ENCODE results near the gene ODAD3. TPM values are rescaled to one million over a fixed set of nuclear protein-coding genes. Genes with fewer than 3 reads are reported as not detected.
"Not testable (repeated sequence)": the region's sequence is repeated elsewhere in the genome, so short reads cannot be mapped to it uniquely, and the experiment has no call there.

The ODAD3 gene
- total RNA-seq, 1 donor from 2014 or later = not detected

DNA sequence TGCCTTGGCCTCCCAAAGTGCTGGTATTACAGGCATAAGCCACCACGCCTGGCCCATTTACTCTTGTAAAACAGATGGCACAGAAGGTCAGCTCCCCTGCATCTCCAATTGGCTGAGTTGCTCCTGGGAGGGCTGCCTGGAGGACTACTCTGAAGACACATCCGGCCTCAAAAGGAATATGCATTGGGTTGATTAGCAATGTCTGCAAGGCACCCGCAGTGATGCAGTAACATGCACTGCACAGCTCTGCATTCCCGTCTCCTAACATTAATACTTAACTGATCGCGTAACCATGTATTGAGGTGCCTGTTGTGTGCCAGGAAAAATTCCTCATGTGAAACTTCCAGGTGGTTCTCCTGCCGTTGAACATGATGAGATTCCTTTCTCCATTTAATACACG is 40.9 kb upstream of the ODAD3 start:
- H3K27ac ChIP-seq = no peak overlapping the region
- no peaks in the 10 kb centered on the region for H3K9me3 ChIP-seq
- no peaks in the 10 kb centered on the region for H3K4me1 ChIP-seq
- no peak overlapping the region for H3K4me3 ChIP-seq
- no peak for DNase-seq (ENCODE audit: low spot score in 2 of 2)
- no peaks in the 10 kb centered on the region for H3K36me3 ChIP-seq
- peaks cover 18% of the 10 kb centered on the region for H3K27me3 ChIP-seq
- TF ChIP-seq CTCF (IDR thresholded peaks at IDR 0.05) = no peak
- intact Hi-C loops (cut with DNase I) = no loop called here

- H3K27me3 ChIP-seq = peaks cover 13% of the 10 kb centered on the region
- H3K4me3 ChIP-seq; H3K27ac ChIP-seq; H3K4me1 ChIP-seq; H3K36me3 ChIP-seq; DNase-seq (ENCODE audit: low spot score in 2 of 2); H3K9me3 ChIP-seq; intact Hi-C loops (cut with DNase I): not testable (repeated sequence)
Measured at GRCh38 chr19:11475343-11475742, 40.4 kb upstream of the ODAD3 start.

DNA sequence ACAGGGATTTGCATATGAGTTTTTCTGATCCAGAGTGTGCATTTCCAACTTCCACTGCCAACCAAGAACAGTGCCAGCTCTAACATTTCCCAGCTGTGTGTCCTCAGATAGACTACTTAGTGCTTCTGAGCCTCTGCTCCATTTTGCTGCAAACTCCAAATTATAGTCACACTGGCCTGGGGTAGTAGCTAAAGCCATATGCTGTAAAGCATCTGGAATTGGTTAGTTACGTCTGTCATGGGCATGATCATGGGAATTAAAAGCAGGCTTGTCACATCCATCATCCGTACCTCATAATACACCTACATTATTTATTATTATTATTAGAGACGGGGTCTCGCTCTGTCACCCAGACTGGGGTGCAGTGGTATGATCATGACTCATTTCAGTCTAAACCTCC is 38.8 kb upstream of the ODAD3 start:
- Histone ChIP-seq H3K4me1 (no peaks in the 10 kb centered on the region), H3K4me3 (no peak overlapping the region), H3K36me3 (no peaks in the 10 kb centered on the region), H3K27me3 (no peaks in the 10 kb centered on the region), H3K27ac (no peak overlapping the region), H3K9me3 (no peaks in the 10 kb centered on the region)
- no peak for DNase-seq (ENCODE audit: low spot score in 2 of 2)
- no peak for TF ChIP-seq CTCF (IDR thresholded peaks at IDR 0.05)
- intact Hi-C loops (cut with DNase I) = no loop called here

- H3K4me3 ChIP-seq; H3K4me1 ChIP-seq; H3K27me3 ChIP-seq; intact Hi-C loops (cut with DNase I); H3K27ac ChIP-seq; H3K36me3 ChIP-seq; DNase-seq (ENCODE audit: low spot score in 2 of 2); H3K9me3 ChIP-seq: not testable (repeated sequence)
Measured at GRCh38 chr19:11468266-11468845, 33.4 kb upstream of the ODAD3 start.

- no peak overlapping the region for H3K4me3 ChIP-seq
- H3K4me1 ChIP-seq = no peaks in the 10 kb centered on the region
- no peaks in the 10 kb centered on the region for H3K36me3 ChIP-seq
- DNase-seq (ENCODE audit: low spot score in 2 of 2) = no peak
- H3K27ac ChIP-seq = no peak overlapping the region
- intact Hi-C loops (cut with DNase I) = no loop called here
- H3K27me3 ChIP-seq = no peaks in the 10 kb centered on the region
- no peak for TF ChIP-seq CTCF (IDR thresholded peaks at IDR 0.05)
- no peaks in the 10 kb centered on the region for H3K9me3 ChIP-seq
Measured at GRCh38 chr19:11465600-11465999, 30.7 kb upstream of the ODAD3 start.

DNA sequence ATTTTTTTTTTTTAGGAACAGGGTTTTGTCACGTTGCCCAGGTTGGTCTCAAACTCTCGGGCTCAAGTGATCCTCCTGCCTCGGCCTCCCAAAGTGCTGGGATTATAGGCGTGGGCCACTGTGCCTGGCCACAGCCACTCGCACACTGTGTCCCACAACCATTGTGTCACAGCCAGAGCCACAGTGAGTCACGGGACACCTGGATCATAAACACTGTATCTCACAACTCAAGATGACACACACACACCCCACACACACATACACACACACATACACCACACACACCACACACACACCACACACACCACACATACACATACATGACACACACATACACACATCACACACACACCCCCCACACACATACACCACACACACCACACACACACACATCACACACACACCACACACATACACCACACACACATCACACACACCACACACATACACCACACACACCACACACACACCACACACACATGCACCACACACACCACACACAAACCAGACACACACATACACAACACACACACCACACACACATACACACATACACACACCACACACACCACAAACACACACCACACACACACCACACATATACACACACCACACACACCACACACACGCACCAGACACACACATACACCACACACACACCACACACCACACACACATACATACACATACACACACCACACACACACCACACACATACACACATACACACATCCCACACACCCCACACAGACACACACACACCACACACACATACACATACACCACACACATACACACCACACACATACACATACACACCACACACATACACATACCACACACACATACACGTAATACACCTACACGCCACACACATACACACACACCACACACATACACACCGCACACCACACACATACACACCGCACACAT is 29.7 kb upstream of the ODAD3 start:
- no peak overlapping the region for H3K27ac ChIP-seq
- no peak for TF ChIP-seq CTCF (IDR thresholded peaks at IDR 0.05)
- no peaks in the 10 kb centered on the region for H3K4me1 ChIP-seq
- H3K27me3 ChIP-seq = no peaks in the 10 kb centered on the region
- no peak for DNase-seq (ENCODE audit: low spot score in 2 of 2)
- H3K4me3 ChIP-seq = no peak overlapping the region
- intact Hi-C loops (cut with DNase I) = no loop called here
- H3K9me3 ChIP-seq = no peaks in the 10 kb centered on the region
- H3K36me3 ChIP-seq = no peaks in the 10 kb centered on the region

All from ascending aorta (tissue), 2 donors.